ENCODE data around the gene XRCC5.
"Not testable (repeated sequence)": the region's sequence is repeated elsewhere in the genome, so short reads cannot be mapped to it uniquely, and the experiment has no call there.

Gene XRCC5

DNA sequence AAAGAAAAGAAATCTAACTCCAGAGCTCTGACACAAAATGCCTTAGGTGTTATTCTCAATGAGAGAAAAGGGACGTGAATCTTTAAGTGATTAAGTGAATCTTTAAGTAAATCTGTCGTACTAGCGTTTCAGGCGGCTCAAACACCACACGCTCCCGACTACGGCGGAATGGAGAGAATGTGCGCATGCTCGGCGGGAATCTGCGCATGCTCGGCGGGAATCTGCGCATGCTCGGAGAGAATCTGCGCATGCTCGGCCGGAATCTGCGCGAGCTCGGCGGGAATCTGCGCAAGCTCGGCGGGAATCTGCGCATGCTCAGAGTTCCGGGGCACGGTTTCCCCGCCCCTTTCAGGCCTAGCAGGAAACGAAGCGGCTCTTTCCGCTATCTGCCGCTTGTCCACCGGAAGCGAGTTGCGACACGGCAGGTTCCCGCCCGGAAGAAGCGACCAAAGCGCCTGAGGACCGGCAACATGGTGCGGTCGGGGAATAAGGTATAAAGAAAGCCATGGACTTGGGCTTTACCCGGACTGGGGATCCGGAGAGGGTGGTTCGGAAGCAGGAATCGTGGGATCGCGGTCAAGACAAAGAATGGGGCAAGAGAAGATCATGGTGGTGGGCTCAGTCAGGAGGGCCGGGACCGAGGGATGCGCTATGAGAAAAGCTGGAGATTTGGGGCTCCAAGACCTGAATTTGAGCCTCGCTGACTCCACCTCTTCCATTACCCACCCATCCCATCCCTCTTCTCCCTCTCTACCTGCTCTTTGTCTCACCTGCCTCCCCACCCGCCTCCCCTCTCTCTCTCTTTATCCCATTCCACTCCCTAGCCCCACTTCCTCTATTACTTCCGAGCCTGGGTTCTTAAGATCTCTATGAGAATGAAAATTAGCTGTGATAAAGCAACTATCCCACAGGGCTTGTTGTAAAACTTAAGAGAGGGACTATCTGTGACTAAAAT lies at the start of gene XRCC5:
Gene XRCC5 (plus strand): TSS at position 382 of the 955 bp plus-strand sequence. CDS start 89 bp downstream, at position 471.
- peak; percentile 95 to 99 for DNase-seq (ENCODE audit: low read depth in 2 of 2, low spot score in 1 of 2)

DNA sequence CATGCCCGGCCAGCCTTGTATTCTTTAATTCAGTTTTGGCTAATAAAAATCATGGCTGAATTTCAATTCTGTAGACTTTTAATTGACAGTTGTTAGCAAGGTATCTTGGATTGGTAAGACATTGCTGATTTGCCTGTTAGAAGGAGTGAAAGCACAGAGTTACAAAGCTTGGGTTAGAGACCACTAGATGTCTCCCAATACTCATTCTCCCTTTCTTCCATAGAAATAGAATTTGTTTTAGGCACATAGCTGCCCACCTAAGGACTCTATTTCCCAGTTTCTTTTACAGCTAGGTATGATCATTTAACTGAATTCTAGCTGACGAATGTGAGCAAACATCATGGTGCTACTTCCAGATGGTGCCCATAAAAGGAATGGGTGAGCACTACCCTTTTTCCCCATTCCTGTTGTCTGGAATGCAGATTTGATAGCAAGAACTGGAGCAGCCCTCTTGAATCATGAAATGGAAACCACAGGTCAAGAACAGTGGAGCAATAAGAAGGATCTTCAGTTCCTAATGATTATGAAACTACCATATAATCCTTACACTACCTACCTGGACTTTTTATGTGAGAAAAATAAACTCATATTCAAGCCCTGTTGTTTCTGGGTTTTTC lies 45.0 kb upstream of the XRCC5 start:
- DNase-seq (ENCODE audit: low read depth in 2 of 2, low spot score in 1 of 2) = no peak

DNA sequence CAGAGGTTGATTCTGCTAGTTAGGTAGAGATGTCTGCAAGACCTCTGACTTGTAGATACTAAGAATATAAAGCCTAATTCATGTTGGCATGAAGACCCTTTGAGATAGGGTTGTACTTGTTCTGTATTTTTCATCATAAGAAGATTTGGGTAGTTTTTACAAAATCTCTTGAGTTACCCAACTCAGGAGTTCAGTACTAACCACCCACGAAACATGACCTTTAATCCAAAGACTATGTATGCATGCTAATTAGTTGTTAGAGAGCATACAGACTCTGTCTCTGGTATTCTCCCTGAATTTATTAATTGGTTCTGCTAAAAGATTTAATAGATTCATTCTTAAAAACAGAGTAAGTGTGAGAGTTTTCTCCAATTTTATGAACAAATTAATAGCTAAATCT lies 44.5 kb upstream of the XRCC5 start:
- no peak for DNase-seq (ENCODE audit: low read depth in 2 of 2, low spot score in 1 of 2)

DNA sequence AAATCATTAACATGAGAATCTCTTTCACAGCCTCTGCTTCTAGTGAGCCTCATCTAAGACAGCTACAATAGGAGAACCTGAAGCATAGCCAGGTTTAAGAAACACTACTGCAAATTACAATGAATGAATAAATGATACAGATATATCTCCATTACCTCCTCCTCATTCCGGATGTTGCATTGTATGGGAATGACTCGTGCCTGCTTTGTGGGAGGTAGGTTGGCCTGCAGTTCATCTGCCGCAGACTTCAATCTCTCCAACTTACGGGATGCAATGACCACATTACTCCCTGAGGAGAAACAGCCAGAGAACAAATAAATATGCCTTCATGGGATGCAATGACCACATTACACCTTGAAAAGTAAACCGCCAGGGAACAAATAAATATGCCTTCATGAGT lies 42.9 kb upstream of the XRCC5 start:
- no peak for DNase-seq (ENCODE audit: low read depth in 2 of 2, low spot score in 1 of 2)

DNA sequence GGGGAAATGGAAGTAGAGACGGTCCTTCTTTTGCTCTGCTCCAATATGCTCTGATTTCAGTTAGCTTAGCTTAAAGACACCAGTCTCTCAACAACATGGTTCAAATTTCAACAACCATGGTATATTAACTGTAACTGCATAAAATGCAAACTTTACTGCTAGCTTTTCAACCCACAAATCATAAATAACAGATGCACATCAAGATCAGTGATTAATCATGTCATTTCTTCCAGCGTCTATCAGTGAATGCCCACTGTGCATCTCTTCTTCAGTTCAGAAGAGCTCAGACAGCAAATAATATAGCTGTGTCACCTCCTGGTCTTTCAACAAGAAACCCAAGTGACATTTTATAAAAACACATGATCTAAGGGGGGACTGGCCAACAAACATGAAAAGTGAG lies 40.1 kb upstream of the XRCC5 start:
- no peak for DNase-seq (ENCODE audit: low read depth in 2 of 2, low spot score in 1 of 2)

DNA sequence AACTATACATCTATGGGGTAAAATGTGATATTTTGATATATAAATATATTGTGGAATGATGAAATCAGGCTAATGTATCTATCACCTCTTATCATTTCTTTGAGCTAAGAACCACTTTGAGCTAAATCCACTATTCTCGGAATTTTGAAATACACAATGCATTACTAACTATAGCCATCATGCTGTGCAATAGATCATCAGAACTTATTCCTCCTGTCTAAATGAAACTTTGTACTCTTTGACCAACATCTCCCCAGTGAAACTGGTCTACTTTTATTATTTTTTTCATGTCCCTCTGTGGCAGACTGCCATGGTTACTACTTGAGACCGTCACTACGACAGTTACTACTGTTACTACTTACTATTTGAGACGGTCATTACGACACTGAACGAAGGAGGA lies 39.0 kb upstream of the XRCC5 start:
- DNase-seq (ENCODE audit: low read depth in 2 of 2, low spot score in 1 of 2) = no peak

DNA sequence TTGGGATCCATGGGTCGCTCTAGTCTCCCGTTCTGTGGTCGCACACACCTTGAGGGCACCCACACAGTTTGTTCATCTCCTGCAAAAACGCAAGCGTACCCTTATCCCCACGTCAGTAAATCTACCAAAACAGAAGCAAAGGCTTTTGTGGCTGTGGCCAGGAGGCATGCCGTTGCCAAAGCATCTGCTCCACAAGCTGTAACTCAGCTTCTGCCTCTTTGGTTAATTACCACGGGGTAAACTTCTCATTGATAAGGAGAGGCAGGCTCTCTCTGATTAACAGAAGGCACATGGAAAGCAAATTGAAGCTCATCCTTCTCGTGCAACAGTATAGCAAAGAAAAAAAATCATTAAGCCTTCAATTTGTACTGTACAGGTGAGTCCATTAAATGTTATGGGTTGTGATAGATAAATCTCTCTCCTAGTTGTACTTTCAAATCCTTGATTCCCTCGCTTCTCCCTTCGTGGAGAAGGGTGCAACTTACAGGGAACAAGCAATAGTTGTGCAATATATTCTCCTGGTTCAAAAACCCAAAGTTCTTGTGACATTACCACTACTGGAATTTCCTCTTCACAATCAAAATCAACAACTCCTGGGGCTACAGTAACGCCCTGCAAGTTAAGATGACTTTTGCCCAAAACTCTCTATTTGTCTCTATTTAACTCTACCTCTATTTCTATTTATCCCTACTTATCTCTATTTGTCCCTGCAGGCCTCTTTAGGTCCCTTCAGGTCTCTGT lies 37.9 kb upstream of the XRCC5 start:
- no peak for DNase-seq (ENCODE audit: low read depth in 2 of 2, low spot score in 1 of 2)

DNA sequence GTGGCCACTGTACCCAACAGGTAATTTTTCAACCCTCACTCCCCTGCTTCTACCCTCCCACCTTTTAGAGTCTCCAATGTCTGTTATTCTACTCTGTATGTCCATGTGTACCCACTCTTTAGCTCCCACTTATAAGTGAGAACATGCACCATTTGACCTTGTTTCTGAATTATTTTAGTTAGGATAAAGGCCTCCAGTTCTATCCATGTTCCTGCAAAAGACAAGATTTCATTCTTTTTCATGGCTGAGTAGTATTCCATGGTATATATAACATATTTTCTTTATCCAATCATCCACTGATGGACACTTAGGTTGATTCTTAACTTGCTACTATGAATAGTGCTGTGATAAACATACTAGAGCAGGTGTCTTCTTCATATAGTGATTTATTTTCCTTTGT lies 36.7 kb upstream of the XRCC5 start:
- DNase-seq (ENCODE audit: low read depth in 2 of 2, low spot score in 1 of 2) = no peak

DNA sequence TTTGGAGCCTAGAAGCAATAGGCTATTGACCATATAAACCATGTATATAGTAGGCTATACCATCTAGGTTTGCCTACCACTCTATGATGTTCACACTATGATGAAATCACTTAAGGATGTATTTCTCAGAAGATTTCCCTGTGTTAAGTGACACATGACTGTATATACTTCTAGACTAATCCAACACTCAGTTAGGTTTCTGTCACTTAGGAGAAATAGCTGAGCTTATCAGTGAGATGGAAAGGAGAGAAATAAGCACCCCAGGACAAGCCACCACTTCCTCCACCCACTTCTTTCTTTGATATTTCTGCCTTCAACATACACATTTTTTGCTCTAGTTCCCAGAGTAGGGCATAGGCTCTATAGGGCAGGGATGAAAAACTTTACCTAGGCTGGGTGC lies 35.4 kb upstream of the XRCC5 start:
- no peak for DNase-seq (ENCODE audit: low read depth in 2 of 2, low spot score in 1 of 2)

DNA sequence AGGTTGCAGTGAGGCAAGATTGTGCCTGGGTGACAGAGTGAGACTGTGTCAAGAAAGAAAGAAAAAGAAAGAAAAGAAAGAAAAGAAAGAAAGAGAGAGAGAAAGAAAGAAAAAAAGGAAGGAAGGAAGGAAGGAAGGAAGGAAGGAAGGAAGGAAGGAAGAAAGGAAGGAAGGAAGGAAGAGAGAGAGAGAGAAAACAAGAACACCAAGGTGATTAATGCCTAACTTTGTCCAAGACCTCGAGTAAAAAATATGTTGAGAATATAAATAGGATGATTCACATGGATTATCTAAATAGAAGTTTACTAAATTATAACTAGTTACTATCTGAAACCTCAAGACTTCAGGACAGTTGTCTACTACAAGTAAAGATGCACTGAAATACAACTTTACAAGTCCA lies 34.8 kb upstream of the XRCC5 start:
- DNase-seq (ENCODE audit: low read depth in 2 of 2, low spot score in 1 of 2) = no peak

DNA sequence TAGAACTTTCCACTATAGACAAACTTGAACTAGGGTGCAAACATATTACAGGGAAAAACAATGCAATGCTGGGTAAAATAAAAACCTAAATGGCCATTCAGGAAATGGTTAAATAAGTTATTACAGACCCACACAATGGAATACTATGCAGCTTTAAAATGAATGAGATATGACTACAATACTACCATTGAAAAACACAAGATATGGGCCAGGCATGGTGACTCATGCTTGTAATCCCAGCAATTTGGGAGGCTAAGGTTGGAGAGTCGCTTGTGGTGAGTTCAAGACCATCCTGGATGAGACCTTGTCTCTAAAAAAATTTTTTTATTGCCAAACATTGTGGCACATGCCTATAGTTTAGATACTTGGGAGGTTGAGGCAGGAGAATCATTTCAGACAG lies 34.4 kb upstream of the XRCC5 start:
- no peak for DNase-seq (ENCODE audit: low read depth in 2 of 2, low spot score in 1 of 2)

DNA sequence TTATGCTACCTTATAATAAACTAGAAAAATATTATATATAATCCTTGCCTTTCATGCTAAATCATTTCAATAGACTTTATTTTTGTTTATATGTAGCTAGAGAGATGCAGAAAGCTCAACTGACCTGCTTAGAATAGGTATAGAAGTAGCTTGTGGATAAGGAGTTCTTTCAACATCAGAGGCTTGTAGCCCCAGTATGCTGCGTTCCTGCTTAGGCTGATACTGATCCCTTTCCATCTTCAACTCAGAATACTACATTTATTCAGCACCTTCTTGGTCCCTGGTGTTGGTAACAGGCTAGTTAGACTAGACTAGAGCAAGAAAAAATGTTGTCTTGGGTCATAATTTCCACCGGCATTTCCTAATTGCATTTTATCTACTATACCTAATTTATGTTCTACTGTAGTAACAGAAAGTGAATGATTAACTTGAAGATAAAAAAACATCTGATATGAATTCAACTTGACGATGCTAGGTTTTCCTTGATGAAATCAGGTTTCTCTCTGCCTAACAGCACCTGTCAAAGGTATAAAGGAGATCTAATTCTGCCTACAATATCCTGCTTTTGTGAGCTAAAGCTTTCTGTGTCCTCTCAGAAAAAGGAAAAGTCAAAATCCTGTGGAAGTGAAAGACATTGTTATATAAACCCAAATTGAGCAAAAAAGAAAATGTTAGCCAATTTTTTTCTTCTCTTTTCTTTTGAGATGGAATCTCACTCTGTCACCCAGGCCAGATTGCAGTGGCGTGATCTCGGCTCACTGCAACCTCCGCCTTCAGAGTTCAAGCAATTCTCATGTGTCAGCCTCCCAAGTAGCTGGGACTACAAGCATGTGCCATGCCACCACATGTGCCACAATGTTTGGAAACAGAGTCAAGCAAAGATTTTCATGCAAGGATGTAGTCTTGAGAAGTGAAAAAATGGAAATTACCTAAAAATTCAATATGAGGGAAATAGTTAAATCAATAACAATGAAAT lies 33.4 kb upstream of the XRCC5 start:
- no peak for DNase-seq (ENCODE audit: low read depth in 2 of 2, low spot score in 1 of 2)

DNA sequence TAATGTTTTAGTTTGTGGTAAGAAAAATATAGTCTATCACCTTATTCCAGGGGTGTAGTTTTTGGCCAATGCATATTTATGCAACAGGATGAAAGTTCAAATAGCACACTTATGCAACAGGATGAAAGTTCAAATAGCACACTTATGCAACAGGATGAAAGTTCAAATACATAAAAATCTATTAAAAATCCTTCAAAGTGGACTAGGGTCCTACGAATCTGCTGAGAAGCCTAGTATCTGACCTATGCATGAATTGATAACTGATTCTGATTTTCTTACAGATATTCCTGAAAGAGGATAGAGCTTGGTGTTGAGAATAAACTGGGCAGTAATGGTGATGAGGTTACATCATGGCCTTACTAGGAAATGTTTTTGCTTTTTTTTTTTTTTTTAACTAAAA lies 30.4 kb upstream of the XRCC5 start:
- DNase-seq (ENCODE audit: low read depth in 2 of 2, low spot score in 1 of 2) = no peak

DNA sequence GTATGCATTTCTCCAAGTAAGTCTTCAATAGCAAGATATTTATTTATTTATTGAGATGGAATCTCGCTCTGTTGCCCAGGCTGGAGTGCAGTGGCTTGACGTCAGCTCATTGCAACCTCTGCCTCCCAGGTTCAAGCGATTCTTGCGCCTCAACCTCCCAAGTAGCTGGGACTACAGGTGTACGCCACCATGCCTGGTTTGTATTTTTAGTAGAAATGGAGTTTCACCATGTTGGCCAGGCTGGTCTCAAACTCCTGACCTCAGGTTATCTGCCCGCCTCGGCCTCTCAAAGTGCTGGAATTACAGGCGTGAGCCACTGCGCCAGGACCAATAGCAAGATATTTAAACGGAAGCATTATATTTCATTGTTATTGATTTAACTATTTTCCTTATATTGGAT lies 29.1 kb upstream of the XRCC5 start:
- DNase-seq (ENCODE audit: low read depth in 2 of 2, low spot score in 1 of 2) = not testable (repeated sequence)

DNA sequence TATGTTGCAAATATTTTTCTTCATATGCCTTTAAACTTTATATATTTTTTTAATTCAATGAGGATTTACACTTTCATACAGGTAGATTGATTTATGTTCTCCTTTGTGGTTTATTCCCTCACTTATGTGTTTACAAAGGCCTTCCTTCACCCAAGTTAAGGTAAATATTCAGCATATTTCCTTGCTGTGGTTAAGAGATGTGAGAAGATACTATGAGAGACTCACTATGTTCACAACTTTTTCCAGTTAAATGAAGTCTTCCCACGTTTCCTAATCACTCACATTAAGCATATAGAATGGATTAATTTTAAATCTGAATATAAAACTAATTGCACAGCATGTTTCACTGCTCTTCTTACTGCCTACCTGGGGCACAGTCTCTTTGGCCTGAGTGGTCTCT lies 28.1 kb upstream of the XRCC5 start:
- DNase-seq (ENCODE audit: low read depth in 2 of 2, low spot score in 1 of 2) = no peak

DNA sequence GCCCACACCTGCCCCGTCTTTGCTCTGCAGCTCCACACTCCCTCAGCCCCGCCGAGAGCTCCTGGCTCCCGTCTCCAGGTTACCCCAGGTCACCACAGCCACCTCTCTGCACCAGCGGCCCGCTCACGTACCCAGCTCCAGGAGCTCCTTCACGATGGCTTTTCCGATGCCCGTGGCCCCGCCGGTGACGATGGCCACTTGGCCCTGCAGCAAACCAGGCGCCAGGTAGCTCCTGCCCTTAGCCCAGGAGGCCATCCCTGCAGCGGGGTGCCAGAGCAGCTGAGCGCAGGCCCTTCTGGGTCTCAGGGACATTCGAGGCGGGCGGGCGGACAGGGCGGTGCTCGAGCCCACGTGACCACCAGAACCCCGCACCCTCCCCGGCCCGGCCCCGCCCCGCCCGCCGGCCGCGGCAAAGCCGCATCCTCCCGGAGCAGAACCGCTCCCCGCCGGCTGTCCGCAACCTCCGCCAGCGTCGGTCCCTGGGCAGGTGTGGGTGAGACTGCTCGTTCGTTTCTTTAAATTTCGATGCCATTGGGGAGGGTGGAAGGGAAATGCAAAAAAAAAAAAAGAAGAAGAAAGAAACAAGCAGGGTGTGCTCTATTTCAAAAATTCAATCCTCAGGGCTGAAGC lies 27.5 kb upstream of the XRCC5 start, which contains the start of the genes PECR and TMEM169:
Gene PECR (minus strand): TSS at position 323 of the 630 bp plus-strand sequence. CDS start 68 bp downstream, at position 255.
Gene TMEM169 (plus strand): TSS at position 433 of the 630 bp plus-strand sequence. CDS start 14,045 bp downstream, outside the sequence.
- peak; percentile 24 to 47 for DNase-seq (ENCODE audit: low read depth in 2 of 2, low spot score in 1 of 2)

DNA sequence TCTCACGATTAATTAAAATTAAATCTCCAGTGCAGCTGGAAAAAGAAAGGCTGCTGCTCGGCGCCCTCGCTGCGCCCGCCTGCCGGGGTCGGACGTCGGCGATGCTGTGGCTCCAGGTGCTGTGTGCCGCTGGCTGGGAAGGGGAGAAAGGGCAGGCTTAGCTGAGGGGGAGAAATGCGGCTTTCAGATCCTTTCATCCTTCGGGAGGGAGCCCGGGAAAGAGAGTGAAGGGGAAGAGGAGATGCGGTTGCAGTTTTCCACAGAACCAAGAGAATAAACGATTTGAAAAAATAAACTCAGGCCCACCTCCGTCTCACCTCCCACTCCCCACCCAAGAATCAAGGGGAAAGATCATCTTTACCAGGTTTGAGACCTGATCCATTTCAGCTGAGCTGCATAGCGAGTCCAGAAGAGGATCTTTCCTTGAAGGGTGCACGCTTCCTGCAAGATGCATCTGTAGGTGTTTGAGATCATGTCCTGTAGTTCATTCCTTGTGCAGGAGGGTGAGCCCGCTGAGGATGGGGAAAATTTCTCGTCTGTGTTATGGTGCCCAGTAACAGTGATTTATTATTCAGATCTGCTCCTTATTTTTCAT lies 26.9 kb upstream of the XRCC5 start:
- no peak for DNase-seq (ENCODE audit: low read depth in 2 of 2, low spot score in 1 of 2)

DNA sequence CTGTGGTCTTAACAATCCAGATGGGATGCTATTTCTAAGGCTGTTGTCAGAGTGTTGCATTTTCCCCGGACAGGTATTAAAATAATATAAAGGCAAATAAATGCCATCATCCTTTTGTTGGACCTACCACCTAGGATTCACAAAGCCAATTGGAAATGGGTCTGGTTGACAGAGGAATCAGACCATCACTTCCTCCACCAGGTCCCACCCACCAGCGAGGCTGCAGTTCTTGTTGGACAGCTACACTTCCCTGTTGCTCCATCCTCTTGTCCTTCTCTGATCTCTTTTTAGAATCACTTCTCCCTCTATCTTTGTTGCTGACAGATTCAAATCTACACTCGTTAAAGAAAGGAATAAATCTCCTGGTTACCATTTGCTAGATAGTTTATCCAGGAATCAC lies 26.3 kb upstream of the XRCC5 start:
- DNase-seq (ENCODE audit: low read depth in 2 of 2, low spot score in 1 of 2) = no peak

DNA sequence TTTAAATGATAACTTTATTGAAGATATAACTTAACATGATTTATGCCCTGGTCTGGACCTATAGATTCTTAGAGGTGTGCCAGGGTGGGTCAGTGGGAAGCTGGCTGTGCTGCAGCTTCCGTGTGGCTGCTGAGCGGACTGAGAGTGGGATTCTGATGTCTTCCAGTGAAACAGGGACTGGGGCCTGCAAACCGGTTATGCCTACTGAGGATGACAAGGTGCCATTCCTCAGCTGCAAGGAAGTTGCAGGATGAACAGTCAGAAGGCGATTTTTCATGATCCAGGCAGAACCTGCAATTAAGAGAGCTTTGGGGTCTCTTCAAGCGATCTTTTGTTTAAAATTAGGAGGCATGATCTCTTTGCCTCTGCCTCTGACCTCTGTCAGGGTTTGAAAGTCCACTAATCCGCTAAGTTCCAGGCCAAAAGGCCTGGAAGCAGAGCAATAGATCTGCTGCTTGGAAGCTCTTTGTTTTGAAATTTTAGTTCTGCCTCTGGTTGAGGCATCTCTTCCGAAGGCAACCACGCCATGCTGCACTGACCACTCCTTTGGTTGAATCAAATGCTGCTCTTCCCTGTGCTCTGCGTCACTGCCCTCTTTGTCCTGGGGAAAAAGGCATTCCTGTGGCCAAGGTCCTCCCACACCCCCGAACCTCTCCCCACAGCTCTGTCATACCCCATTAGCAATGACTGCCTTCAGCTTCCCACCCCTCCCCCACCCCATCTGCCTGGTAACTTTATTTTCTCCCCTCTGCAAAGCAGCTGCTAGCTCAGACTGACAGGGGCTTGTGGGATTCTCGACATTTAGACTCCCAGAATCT lies 25.5 kb upstream of the XRCC5 start:
- no peak for DNase-seq (ENCODE audit: low read depth in 2 of 2, low spot score in 1 of 2)
